Skin of body (tissue), 2 donors: ENCODE data around the gene MEF2B. TPM values are rescaled to one million over a fixed set of nuclear protein-coding genes. Genes with fewer than 3 reads are reported as not detected.
"Not testable (repeated sequence)": the region's sequence is repeated elsewhere in the genome, so short reads cannot be mapped to it uniquely, and the experiment has no call there.

Experiments used
- DNase-seq: peaks from one replicate; lab custom pipeline; 2025; lab: John Stamatoyannopoulos, UW
- total RNA-seq: library from RNA; depleted of rRNA; stranded (reverse); fragments of >200 nt; gene quantifications from one replicate; pipeline ENCODE4 v1.2.3, GENCODE V29; 2014

Gene MEF2B
- total RNA-seq, 1 donor from 2014 or later, result 0.49 TPM

- DNase-seq, result no peak
Observed at GRCh38 chr19:19131989-19132388, 38.1 kb downstream of the MEF2B start.

GRCh38 chr19:19126102-19126501 lies 44.0 kb downstream of the MEF2B start:
- no peak for DNase-seq

GRCh38 chr19:19123386-19123785 lies 46.7 kb downstream of the MEF2B start:
- DNase-seq, result no peak

GRCh38 chr19:19122902-19123301 lies 47.2 kb downstream of the MEF2B start:
- no peak for DNase-seq

GRCh38 chr19:19121371-19121770 lies 48.7 kb downstream of the MEF2B start:
- no peak for DNase-seq

GRCh38 chr19:19120308-19121231 lies 49.5 kb downstream of the MEF2B start:
- peak; percentile 27 for DNase-seq

- no peak for DNase-seq
Observed at GRCh38 chr19:19119325-19120237, 50.5 kb downstream of the MEF2B start.

- no peak for DNase-seq
Observed at GRCh38 chr19:19115954-19116353, 54.1 kb downstream of the MEF2B start.

GRCh38 chr19:19113040-19113626 lies 56.9 kb downstream of the MEF2B start:
- no peak for DNase-seq

GRCh38 chr19:19111967-19112580 lies 58.0 kb downstream of the MEF2B start:
- no peak for DNase-seq

GRCh38 chr19:19111136-19111835 lies 58.8 kb downstream of the MEF2B start:
- no peak for DNase-seq

GRCh38 chr19:19110410-19111135 lies 59.5 kb downstream of the MEF2B start:
- no peak for DNase-seq

- no peak for DNase-seq
Observed at GRCh38 chr19:19109601-19110000, 60.5 kb downstream of the MEF2B start.

- no peak for DNase-seq
Observed at GRCh38 chr19:19107654-19108053, 62.4 kb downstream of the MEF2B start.

GRCh38 chr19:19106938-19107337 lies 63.1 kb downstream of the MEF2B start:
- DNase-seq, result not testable (repeated sequence)

GRCh38 chr19:19106056-19106551 lies 64.0 kb downstream of the MEF2B start:
- DNase-seq, result peak; percentile 54

GRCh38 chr19:19105365-19106055 lies 64.6 kb downstream of the MEF2B start:
- DNase-seq, result peak; percentile 54

- no peak for DNase-seq
Observed at GRCh38 chr19:19103167-19103566, 66.9 kb downstream of the MEF2B start.

- DNase-seq, result not testable (repeated sequence)
Observed at GRCh38 chr19:19102566-19102965, 67.5 kb downstream of the MEF2B start.
